Stimulated activated naive B cell treated with anti-CD40 and anti-IgM and Interleukin-4, amounts not matched to agents 10 μg/mL and 1 μg/mL and 100 μg/mL, for 72 hours (primary cell): ENCODE data around the gene CCDC33.

Experiments used
- ATAC-seq, 2 donors: fragments of 150-1000 bp; cut with Tn5 transposase; replicated peaks; 2 replicates each; pipeline ENCODE4 v1.10.0; 2021; ENCODE audit warnings: moderate library complexity in 1 of 2
- DNase-seq: peaks from one replicate; pipeline ENCODE4 v3.0.0; 2021
- H3K27ac Mint-ChIP-seq: one replicate; pipeline ENCODE4 v1.8.0; 2022; ENCODE audit warnings: mild to moderate bottlenecking, mixed read lengths
- H3K27me3 Mint-ChIP-seq, 2 donors: one replicate each; pipeline ENCODE4 v1.8.0; 2022; ENCODE audit warnings: mixed read lengths in 2 of 2
- H3K36me3 Mint-ChIP-seq, 2 donors: one replicate each; pipeline ENCODE4 v1.8.0; 2022; ENCODE audit warnings: mixed read lengths in 2 of 2, mild to moderate bottlenecking in 1 of 2
- H3K4me1 Mint-ChIP-seq, 2 donors: one replicate each; pipeline ENCODE4 v1.8.0; 2022; ENCODE audit warnings: mixed read lengths in 2 of 2, mild to moderate bottlenecking in 1 of 2
- H3K4me3 Mint-ChIP-seq, 2 donors: one replicate each; pipeline ENCODE4 v1.8.0; 2022; ENCODE audit warnings: mild to moderate bottlenecking in 2 of 2, mixed read lengths in 2 of 2, moderate library complexity in 1 of 2
- H3K9me3 Mint-ChIP-seq, 2 donors: one replicate each; pipeline ENCODE4 v1.8.0; 2022; ENCODE audit warnings: mixed read lengths in 2 of 2, mild to moderate bottlenecking in 1 of 2

Gene CCDC33

DNA sequence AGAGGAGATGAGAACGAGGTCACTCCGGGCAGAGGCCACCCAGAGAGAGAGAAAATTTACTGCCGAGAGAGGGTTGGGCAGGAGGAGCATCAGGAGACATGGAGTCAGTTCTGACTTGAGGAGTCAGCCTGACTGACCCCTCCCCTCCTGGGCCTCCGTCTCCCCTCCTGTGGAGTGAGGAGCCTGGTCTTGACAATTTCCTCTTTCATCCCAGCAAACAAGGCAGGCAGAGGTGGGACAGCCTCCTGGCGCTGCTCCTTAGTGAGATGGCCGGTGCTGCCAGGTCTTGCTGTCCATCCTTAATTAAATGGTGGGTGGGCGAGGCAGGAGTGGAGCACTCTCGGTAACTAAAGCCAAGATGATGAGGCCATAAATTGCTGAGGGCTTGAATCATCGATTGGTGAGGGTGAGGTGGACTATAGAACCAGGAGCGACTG, 70.7 kb downstream of the CCDC33 start:
- no peaks in the 10 kb centered on the region for H3K4me1 Mint-ChIP-seq
- H3K27me3 Mint-ChIP-seq = peaks cover 82 to 84% of the 10 kb centered on the region in 2 donors
- no peak for ATAC-seq
- no peak for DNase-seq
- no peaks in the 10 kb centered on the region for H3K9me3 Mint-ChIP-seq
- no peak overlapping the region for H3K27ac Mint-ChIP-seq
- H3K36me3 Mint-ChIP-seq = no peaks in the 10 kb centered on the region
- no peak overlapping the region for H3K4me3 Mint-ChIP-seq

DNA sequence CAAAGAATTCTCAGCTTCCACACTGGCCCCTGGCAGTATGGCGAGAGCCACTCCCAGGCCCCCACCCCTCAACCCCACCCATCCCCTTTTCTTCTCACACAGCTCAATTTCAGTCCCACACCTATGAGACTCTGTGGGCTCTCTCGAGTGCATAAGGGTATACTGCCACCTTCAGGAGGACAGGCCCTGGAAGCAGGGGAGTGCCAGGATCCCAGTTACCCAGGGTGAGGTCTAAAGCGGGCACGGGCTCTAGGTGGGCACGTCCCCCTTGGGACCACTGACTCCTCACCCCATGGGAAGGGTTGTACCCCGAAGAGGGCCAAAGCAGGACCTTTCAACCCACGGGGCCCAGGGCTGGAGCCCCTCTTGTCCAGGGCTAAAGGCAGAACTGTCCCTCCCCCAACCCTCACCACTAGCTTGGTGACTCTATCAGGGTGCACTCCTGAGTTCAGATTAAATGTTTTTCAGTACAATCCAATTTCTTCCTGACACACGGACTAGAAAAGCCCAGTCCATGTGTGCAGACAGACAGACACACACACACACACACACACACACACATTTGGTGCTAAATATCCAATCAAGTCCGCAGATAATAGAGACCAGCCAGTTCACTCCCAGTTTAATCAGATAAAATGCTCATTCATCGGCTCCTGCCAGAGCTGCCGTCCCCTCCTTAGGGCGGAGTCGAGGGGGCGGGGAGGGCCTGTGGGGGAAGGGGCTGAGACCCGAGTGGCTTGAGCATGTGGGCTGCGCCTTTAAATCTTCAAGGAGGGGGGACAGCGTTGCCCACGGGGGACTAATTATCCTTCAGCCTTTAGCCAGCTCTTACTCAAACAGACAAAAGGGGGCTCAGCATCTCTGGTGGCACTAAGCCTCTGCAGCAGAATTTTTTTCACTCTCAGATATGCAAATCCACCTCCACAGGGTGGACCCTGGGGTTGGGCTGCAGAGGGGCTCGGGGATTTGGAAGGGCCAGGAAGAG, 72.0 kb downstream of the CCDC33 start:
- peak; percentile 26 for DNase-seq
- Mint-ChIP-seq H3K9me3 (no peaks in the 10 kb centered on the region), H3K4me1 (no peaks in the 10 kb centered on the region), H3K36me3 (no peaks in the 10 kb centered on the region), H3K4me3 (no peak overlapping the region), H3K27ac (no peak overlapping the region), H3K27me3 (peaks cover 69 to 71% of the 10 kb centered on the region in 2 donors)
- ATAC-seq = peak; percentile 83 to 90

DNA sequence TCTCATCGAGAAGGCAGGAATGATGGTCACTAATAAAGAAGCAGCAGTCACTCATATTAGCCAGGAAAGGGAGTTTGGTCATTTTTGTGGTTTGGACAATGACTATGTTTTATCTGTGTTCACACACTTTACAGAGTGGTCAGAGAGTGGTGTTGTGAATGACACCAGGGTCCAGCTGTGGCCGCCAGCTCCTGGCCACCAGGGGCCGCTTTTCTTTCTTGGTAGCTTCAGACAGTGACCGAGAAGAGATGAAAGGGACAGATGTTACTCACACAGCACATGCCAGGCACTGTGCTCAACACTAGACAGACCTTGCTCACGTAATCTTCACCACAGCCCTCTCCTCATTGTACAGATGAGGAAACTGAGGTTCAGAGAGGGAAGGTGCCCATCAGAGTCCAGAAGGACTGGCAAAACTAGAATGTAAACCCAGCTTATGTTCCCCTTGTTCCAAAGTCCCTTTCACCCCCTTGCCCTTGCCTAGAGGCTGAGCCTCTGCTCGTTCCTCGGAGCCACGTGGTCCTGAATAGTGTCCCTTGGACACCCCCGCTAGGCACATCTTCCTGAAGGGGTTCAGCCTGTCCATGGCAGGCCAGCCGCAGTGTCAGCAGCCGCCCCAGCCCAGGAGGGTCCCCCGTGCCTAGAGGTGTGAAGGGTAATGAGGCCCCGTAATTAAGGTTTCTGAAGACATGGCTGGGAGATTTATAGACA, 75.8 kb downstream of the CCDC33 start:
- Mint-ChIP-seq H3K27me3 (peaks cover 32 to 40% of the 10 kb centered on the region in 2 donors), H3K27ac (no peak overlapping the region), H3K4me1 (peaks cover 9 to 17% of the 10 kb centered on the region in 2 donors), H3K9me3 (no peaks in the 10 kb centered on the region), H3K36me3 (no peaks in the 10 kb centered on the region), H3K4me3 (no peak overlapping the region)
- ATAC-seq (no peak), DNase-seq (no peak)

DNA sequence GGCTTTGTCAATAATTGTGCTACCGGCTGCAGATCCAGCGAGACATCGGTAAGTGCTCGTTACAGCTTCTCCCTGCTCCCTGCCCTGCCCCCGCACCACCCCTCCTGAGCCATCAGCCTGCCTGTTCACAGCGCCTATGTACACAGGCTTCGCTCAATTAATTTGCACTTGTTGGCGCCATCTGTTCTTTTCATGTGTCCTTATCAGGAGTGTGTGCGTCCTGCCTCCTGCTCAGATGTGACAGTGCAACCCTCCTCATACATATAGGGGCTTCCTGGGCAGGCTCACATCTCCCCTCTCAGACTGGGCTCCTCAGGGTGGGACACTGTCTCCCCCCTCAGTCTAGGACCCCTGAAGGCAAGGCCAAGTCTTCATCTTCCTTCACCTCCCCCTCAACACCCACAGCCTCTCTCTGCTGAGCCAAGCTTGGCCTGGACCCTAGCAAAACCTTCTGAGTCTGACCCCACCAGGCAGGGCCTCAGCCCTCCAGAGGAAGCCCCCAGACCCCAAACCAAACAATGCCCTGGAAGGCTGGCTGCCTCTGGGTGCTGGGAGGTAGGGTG, 76.4 kb downstream of the CCDC33 start:
- no peaks in the 10 kb centered on the region for H3K9me3 Mint-ChIP-seq
- ATAC-seq = no peak
- no peak overlapping the region for H3K27ac Mint-ChIP-seq

DNA sequence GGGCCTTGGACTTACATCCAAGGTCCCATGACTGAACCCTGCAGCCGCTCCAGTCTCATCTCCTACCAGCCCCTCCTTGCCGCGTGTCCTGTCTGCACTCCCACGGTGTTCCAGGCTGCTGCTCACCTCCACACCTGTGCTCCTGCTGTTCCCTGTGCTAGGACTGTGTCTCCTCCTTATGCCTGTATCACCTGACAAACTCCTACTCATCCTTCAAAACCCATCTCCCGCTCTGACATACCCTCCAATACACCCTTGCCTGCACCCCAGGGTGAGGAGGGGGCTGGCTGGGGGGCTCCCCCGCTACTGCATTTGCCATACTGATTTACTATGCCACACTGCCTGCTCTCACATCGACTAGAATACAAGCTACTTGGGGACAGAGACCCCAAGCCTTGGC, 77.8 kb downstream of the CCDC33 start:
- ATAC-seq = no peak
- Mint-ChIP-seq H3K9me3 (no peaks in the 10 kb centered on the region), H3K36me3 (no peaks in the 10 kb centered on the region), H3K4me3 (no peak overlapping the region), H3K27me3 (peaks cover 18 to 23% of the 10 kb centered on the region in 2 donors), H3K27ac (no peak overlapping the region), H3K4me1 (peaks cover 12 to 26% of the 10 kb centered on the region in 2 donors)
- no peak for DNase-seq

More for the DNA sequence above, 76.4 kb downstream of the CCDC33 start:
- Mint-ChIP-seq H3K36me3 (no peaks in the 10 kb centered on the region), H3K4me3 (no peak overlapping the region), H3K27me3 (peaks cover 29 to 37% of the 10 kb centered on the region in 2 donors), H3K4me1 (peaks cover 9 to 17% of the 10 kb centered on the region in 2 donors)
- no peak for DNase-seq

DNA sequence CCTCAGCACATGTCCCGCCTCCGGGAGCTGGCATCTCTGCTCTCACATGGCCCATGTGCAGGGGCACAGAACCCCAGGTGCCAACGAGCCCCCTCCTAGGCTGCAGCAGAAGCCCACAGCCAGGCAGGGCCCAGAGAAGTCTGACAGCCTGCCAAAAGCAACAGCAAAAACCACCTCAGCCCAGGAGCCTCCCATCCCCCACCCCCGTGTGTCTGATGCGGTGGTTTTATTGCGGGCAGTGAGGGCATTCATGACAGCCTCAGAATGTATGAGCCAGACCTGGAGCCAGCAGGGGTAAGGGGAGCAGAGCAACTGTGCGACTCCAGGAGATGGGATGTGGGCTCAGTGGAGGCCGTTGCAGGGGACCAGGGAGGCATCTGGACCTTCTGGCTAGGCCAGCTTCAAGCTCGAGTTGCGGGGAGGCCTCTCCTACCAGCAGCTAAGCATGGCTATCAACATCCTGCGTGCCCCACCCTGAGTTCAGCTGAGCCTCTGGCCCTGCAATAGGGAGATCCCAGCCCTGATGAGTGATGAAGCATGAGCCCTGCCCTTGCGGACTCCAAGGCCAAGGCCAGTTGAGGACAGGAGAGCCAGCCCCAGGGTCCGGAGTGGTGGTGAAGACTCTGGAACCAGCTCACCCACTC, 78.8 kb downstream of the CCDC33 start:
- H3K4me3 Mint-ChIP-seq = no peak overlapping the region
- H3K27me3 Mint-ChIP-seq = peaks cover 8 to 13% of the 10 kb centered on the region in 2 donors
- ATAC-seq (no peak), DNase-seq (no peak)
- H3K9me3 Mint-ChIP-seq = no peaks in the 10 kb centered on the region
- H3K27ac Mint-ChIP-seq = no peak overlapping the region
- peaks cover 12 to 28% of the 10 kb centered on the region in 2 donors for H3K4me1 Mint-ChIP-seq
- no peaks in the 10 kb centered on the region for H3K36me3 Mint-ChIP-seq

DNA sequence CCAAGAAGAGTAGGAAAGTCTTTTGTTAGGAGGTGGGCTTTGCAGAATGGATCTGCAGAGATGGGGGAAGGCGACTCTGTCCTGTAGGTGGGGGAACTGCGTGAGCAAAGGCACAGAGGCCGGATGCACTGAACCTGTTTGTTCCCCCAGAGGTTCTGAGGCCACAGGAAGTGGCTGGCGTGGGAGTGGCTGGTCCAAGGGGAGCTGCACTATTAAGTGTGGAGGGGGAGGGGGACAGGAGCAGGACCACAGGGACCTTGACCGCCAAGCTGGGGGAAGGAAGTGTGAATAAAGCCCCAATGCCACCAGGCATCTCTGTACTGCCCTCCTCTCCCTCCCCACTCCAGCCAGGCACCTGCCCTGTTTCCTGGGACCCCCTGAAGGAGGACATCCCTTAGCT, 79.5 kb downstream of the CCDC33 start:
- peaks cover 6 to 7% of the 10 kb centered on the region in 2 donors for H3K27me3 Mint-ChIP-seq
- peaks cover 12 to 28% of the 10 kb centered on the region in 2 donors for H3K4me1 Mint-ChIP-seq
- ATAC-seq (peak; percentile 60 to 62), DNase-seq (peak; percentile 20)
- no peak overlapping the region for H3K27ac Mint-ChIP-seq
- H3K9me3 Mint-ChIP-seq = no peaks in the 10 kb centered on the region
- H3K4me3 Mint-ChIP-seq = no peak overlapping the region
- H3K36me3 Mint-ChIP-seq = no peaks in the 10 kb centered on the region

DNA sequence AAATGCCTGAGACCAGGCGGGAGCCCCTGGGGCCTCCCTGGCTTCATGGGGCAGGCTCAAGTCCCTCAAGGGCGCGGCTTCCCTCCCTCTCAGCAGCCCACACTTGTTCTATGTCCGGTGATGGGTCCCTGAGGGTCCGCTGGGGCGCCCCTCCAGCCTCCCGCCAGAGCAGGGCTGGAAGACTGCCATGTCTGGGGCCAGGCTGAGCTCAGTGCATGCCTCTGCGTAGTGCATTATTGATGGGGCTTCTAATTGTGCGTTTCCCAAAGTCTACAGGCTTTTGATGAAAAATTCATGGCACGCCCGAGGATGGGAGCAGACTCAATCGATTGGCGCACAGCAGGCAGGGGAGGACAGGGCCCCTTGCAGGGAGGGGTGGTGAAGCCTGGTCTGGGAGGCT, 80.0 kb downstream of the CCDC33 start:
- H3K36me3 Mint-ChIP-seq = no peaks in the 10 kb centered on the region
- no peak overlapping the region for H3K4me3 Mint-ChIP-seq
- no peak for DNase-seq
- no peaks in the 10 kb centered on the region for H3K9me3 Mint-ChIP-seq
- ATAC-seq = no peak
- no peak overlapping the region for H3K27ac Mint-ChIP-seq
- H3K4me1 Mint-ChIP-seq = peaks cover 12 to 28% of the 10 kb centered on the region in 2 donors
- peaks cover 3 to 7% of the 10 kb centered on the region in 2 donors for H3K27me3 Mint-ChIP-seq

DNA sequence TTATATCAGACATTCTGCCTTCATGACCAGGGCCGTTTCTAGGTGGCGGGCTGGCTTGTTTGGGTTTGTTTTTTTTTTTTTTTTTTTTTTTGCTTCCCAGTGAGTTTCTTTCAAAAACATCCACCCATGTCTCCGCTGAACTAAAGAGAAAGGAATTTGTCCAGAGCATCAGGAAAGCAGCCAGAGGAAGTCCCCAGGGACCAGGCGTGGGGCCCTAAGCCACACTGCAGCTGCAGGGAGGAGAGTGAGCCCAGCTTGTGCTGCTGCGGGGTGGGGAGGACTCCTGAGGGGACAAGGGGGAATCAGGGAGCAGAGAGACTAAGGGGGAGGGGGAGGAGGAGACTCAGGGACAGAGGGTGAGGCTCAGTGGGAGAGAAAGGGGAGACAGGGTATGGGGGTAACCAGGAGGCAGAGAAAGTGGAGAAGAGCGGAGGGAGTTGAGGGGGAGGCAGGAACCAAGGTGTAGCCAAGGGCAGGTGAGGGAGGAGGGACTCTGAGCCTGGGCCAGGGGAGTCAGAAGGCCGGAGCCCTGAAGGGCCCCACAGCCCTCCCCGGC, 81.8 kb downstream of the CCDC33 start:
- Mint-ChIP-seq H3K27me3 (peaks cover 7 to 11% of the 10 kb centered on the region in 2 donors), H3K4me1 (peaks cover 12 to 28% of the 10 kb centered on the region in 2 donors), H3K27ac (no peak overlapping the region), H3K4me3 (no peak overlapping the region), H3K9me3 (no peaks in the 10 kb centered on the region), H3K36me3 (no peaks in the 10 kb centered on the region)
- no peak for DNase-seq
- ATAC-seq = no peak

DNA sequence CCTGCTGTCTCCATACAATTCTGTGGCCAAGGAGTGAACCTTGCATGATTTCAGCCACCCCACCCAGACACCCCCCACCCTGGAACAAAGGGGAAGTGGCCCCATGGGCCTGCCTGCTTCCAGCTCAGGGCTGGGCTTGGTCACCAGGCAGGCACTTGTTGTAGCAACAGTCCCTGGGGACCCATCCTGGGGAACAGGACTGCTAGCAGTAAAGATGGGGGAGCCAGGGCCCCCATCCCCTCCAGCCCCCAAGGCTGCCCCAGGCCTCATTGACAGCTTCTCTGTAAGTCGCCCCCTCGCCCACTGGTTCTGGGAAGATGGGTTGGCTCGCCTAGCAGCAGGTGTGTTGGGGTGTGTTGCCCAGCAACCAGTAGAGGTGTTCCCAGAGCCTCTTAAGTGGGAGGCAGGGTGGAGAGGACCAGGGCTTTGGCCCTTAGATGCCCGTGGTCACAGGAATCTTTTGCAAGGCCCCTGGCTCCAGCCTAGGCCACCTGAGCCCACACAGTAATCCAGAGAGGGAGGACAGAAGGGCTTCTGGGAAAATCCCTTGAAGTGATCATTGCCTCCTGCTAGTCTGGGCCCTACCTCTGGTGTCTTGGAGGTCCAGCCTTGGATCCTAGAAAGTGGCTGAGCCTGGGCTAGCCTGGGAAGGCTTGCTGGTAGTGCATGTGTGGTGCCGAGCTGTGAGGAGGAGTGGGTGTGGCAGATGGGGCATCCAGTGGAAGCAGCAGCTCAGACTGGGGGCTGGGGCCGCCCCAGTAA, 82.4 kb downstream of the CCDC33 start:
- H3K36me3 Mint-ChIP-seq = no peaks in the 10 kb centered on the region
- peaks cover 12 to 28% of the 10 kb centered on the region in 2 donors for H3K4me1 Mint-ChIP-seq
- H3K4me3 Mint-ChIP-seq = no peak overlapping the region
- DNase-seq (no peak), ATAC-seq (peak; percentile 32 to 38)
- peaks cover 10 to 11% of the 10 kb centered on the region in 2 donors for H3K27me3 Mint-ChIP-seq
- no peak overlapping the region for H3K27ac Mint-ChIP-seq
- no peaks in the 10 kb centered on the region for H3K9me3 Mint-ChIP-seq

DNA sequence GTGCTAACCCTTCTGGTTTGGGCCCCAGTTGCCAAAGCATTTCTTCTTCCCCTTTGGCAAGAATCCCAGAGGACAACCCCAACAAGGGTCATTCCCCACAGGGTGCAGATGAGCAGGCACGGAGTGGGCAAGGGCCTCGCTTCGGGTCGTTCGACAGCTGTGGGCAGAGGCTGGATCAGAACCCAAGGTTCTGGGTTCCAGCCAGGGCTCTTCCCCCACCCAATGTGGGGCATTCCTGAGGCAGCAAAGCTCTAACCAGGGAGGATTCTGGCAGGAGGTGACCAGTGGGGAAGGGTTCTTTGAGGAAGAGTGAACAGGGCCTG, 83.0 kb downstream of the CCDC33 start:
- no peak for ATAC-seq
- DNase-seq = no peak
- no peak overlapping the region for H3K4me3 Mint-ChIP-seq
- no peak overlapping the region for H3K27ac Mint-ChIP-seq
- peaks cover 8 to 10% of the 10 kb centered on the region in 2 donors for H3K27me3 Mint-ChIP-seq
- H3K36me3 Mint-ChIP-seq = no peaks in the 10 kb centered on the region
- H3K4me1 Mint-ChIP-seq = peaks cover 12 to 28% of the 10 kb centered on the region in 2 donors
- H3K9me3 Mint-ChIP-seq = no peaks in the 10 kb centered on the region

DNA sequence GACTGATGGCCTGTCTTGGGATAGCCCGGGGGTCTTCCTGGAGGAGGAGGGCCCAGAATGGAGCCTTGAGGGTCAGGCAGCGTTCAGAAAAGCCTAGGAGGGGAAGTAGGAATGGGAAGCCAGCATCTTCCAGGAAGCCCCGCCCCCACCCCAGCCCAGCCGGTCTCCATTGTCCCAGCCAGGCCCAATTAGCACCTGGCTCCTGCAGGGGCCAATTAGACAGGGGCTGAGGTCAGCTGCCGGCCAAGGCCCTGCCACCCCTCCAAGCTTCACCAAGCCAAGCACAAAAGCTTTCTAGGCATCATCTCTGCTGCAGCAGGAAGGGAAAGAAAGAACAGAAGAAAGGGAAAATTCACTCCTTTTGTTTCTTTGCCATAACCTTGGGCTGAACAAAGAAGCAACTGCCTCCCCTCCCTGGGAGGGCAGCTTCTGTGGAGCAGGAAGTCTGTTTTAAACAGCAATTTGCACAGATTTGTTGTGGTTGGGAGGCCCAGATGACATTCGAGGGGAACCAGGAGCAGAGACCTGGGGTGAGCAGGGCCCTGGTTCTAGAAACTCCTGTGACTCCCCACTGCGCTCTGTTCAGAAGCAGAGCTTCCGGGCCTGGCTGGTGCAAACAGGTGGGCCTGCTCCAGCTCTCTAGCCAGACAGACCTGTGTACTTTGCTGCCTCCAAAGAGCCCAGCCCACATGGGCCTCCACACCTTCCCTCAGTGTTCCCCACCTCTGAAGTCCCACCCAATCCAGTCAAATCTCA, 83.6 kb downstream of the CCDC33 start:
- no peaks in the 10 kb centered on the region for H3K9me3 Mint-ChIP-seq
- peaks cover 12 to 26% of the 10 kb centered on the region in 2 donors for H3K4me1 Mint-ChIP-seq
- peaks cover 13 to 15% of the 10 kb centered on the region in 2 donors for H3K27me3 Mint-ChIP-seq
- H3K36me3 Mint-ChIP-seq = no peaks in the 10 kb centered on the region
- no peak overlapping the region for H3K4me3 Mint-ChIP-seq
- ATAC-seq (no peak), DNase-seq (no peak)
- H3K27ac Mint-ChIP-seq = no peak overlapping the region
